Activated CD8-positive, alpha-beta memory T cell treated with anti-CD3 and anti-CD28 coated beads, Interleukin-2, amount 50 U/mL, for 1 hour (primary cell): ENCODE measurements around the gene MYH14.

ENCODE experiments used
- DNase-seq: peaks from one replicate; pipeline ENCODE4 v3.0.0-alpha.2; 2020; ENCODE audit errors: extremely low read depth

Gene MYH14

GRCh38 chr19:50292216-50292827, 88.9 kb downstream of the MYH14 start:
- DNase-seq, result no peak

- DNase-seq, result no peak
Observed at GRCh38 chr19:50293263-50294004, 90.0 kb downstream of the MYH14 start.

GRCh38 chr19:50300051-50300450, 96.6 kb downstream of the MYH14 start:
- DNase-seq, result no peak

- DNase-seq, result no peak
Observed at GRCh38 chr19:50300814-50301606, 97.6 kb downstream of the MYH14 start.

GRCh38 chr19:50301607-50301971, 98.2 kb downstream of the MYH14 start:
- DNase-seq, result no peak

GRCh38 chr19:50303558-50303957, 100.1 kb downstream of the MYH14 start:
- DNase-seq, result no peak

GRCh38 chr19:50308991-50309390, 105.6 kb downstream of the MYH14 start:
- DNase-seq, result no peak

- DNase-seq, result no peak
Observed at GRCh38 chr19:50309396-50310125, 106.1 kb downstream of the MYH14 start.

GRCh38 chr19:50310759-50311465, 107.5 kb downstream of the MYH14 start:
- DNase-seq, result no peak

GRCh38 chr19:50311723-50312635, 108.6 kb downstream of the MYH14 start:
- no peak for DNase-seq

GRCh38 chr19:50312967-50313811, 109.8 kb downstream of the MYH14 start:
- DNase-seq, result no peak

GRCh38 chr19:50313812-50314536, 110.6 kb downstream of the MYH14 start:
- no peak for DNase-seq

GRCh38 chr19:50314724-50315708, 111.6 kb downstream of the MYH14 start:
- DNase-seq, result no peak

GRCh38 chr19:50315773-50316448, 112.5 kb downstream of the MYH14 start:
- no peak for DNase-seq

GRCh38 chr19:50317115-50317514, 113.7 kb downstream of the MYH14 start:
- DNase-seq, result no peak

- DNase-seq, result no peak
Observed at GRCh38 chr19:50318438-50318837, 115.0 kb downstream of the MYH14 start.

GRCh38 chr19:50319156-50319555, 115.7 kb downstream of the MYH14 start:
- DNase-seq, result no peak
